GM06990 (cell line): ENCODE results near the gene OAS2.
A peak's percentile ranks its signal among the peaks of the same experiment; 100 is the strongest.

Experiments
- DNase-seq: peaks from one replicate; pipeline ENCODE4 v3.0.0-alpha.2; 2011; ENCODE audit not compliant: insufficient read length; ENCODE audit errors: extremely low read depth
- H3K27me3 ChIP-seq: replicated peaks from 2 replicates; pipeline ENCODE4 v1.6.0; 2011; ENCODE audit warnings: low read length; ENCODE audit not compliant: control insufficient read depth, insufficient read depth
- H3K36me3 ChIP-seq: 2 replicates; pipeline ENCODE4 v1.5.1; 2011; ENCODE audit warnings: low read length; ENCODE audit not compliant: control insufficient read depth, insufficient read depth
- H3K4me3 ChIP-seq: replicated peaks from 2 replicates; pipeline ENCODE4 v1.5.1; 2011; ENCODE audit warnings: low read depth, mild to moderate bottlenecking, control low read depth, low read length
- TF ChIP-seq, protein P1 (sequence below): IDR thresholded peaks from 2 replicates; pipeline ENCODE4 v1.5.1; 2011; ENCODE audit warnings: low read length, control low read depth, mild to moderate bottlenecking, inconsistent platforms; ENCODE audit not compliant: insufficient read depth, poor library complexity, severe bottlenecking

OAS2 gene

DNA sequence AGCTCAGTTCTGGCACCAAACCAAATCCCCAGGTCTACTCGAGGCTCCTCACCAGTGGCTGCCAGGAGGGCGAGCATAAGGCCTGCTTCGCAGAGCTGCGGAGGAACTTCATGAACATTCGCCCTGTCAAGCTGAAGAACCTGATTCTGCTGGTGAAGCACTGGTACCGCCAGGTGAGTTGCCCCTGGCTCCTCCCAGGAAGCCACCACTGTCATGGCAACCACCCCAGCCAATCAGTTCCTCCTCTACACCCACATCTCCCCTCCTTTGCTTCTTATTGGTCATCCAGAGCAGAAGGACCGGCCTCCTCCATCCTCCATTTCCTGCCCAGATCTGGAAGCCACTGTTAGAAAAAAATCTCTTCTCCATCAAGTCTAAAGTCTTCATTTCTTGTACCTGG, 17.2 kb upstream of the OAS2 start:
- Histone ChIP-seq H3K36me3 (peaks cover 18% of the 10 kb centered on the region), H3K27me3 (no peaks in the 10 kb centered on the region), H3K4me3 (no peak overlapping the region)
- peak; percentile 18 for DNase-seq
- TF ChIP-seq, protein P1, sequence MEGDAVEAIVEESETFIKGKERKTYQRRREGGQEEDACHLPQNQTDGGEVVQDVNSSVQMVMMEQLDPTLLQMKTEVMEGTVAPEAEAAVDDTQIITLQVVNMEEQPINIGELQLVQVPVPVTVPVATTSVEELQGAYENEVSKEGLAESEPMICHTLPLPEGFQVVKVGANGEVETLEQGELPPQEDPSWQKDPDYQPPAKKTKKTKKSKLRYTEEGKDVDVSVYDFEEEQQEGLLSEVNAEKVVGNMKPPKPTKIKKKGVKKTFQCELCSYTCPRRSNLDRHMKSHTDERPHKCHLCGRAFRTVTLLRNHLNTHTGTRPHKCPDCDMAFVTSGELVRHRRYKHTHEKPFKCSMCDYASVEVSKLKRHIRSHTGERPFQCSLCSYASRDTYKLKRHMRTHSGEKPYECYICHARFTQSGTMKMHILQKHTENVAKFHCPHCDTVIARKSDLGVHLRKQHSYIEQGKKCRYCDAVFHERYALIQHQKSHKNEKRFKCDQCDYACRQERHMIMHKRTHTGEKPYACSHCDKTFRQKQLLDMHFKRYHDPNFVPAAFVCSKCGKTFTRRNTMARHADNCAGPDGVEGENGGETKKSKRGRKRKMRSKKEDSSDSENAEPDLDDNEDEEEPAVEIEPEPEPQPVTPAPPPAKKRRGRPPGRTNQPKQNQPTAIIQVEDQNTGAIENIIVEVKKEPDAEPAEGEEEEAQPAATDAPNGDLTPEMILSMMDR: no peak

DNA sequence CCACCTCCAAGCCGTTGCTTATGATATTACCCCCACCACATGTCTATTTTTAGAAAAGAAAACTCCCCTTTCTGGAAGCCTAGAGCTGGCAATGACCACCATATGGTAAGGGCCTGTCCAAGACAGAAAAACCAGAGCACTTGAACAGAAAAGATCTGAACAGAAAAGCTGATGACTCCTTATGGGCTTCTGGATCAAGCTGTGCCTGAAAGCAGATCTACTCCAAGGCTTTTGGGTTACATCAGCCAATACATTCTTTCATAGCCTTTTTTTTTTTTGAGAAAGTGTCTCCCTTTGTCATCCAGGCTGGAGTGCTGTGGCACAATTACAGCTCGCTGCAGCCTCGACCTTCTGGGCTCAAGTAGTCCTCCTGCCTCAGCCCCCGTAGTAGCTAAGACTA, 16.8 kb upstream of the OAS2 start:
- TF ChIP-seq, protein P1: no peak
- H3K4me3 ChIP-seq: no peak overlapping the region

DNA sequence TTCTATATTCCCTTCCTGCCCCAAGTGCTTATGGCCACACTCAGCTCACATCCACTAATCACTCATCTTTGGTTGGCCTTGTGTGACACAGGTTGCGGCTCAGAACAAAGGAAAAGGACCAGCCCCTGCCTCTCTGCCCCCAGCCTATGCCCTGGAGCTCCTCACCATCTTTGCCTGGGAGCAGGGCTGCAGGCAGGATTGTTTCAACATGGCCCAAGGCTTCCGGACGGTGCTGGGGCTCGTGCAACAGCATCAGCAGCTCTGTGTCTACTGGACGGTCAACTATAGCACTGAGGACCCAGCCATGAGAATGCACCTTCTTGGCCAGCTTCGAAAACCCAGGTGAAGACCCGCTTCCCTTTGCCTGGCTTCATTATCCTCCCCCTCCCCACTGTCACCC, 15.8 kb upstream of the OAS2 start:
- TF ChIP-seq, protein P1: no peak
- Histone ChIP-seq H3K27me3 (no peaks in the 10 kb centered on the region), H3K4me3 (no peak overlapping the region), H3K36me3 (peaks cover 19% of the 10 kb centered on the region)
- no peak for DNase-seq

More for the DNA sequence above, 16.8 kb upstream of the OAS2 start:
- H3K36me3 ChIP-seq: peaks cover 19% of the 10 kb centered on the region
- DNase-seq: no peak
- H3K27me3 ChIP-seq: no peaks in the 10 kb centered on the region

DNA sequence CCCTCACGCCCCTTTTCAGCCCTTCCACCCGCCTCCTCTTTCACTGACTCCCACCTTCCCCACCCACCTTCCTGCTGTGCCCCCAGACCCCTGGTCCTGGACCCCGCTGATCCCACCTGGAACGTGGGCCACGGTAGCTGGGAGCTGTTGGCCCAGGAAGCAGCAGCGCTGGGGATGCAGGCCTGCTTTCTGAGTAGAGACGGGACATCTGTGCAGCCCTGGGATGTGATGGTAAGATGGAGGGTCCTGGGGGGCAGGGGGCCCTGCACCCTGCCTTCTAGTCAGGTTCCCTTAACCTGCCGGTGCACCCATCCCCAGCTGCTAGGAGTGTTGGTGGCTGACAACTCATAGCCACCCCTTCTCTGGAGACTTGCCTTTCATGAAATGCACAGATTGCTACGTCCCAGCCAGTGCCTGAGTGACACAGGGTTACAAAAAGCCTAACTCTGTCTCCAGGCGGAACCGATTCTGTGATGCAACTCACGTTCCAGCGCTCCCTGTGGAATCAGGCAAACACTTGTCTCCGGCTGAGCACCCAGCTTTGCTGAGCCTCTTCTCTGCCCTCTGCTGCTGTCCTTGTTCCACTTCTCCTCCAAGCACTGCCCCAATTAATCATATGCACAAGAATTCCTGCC, 15.0 kb upstream of the OAS2 start:
- TF ChIP-seq, protein P1: no peak
- H3K27me3 ChIP-seq: no peaks in the 10 kb centered on the region
- H3K4me3 ChIP-seq: no peak overlapping the region
- H3K36me3 ChIP-seq: peaks cover 19% of the 10 kb centered on the region
- no peak for DNase-seq

DNA sequence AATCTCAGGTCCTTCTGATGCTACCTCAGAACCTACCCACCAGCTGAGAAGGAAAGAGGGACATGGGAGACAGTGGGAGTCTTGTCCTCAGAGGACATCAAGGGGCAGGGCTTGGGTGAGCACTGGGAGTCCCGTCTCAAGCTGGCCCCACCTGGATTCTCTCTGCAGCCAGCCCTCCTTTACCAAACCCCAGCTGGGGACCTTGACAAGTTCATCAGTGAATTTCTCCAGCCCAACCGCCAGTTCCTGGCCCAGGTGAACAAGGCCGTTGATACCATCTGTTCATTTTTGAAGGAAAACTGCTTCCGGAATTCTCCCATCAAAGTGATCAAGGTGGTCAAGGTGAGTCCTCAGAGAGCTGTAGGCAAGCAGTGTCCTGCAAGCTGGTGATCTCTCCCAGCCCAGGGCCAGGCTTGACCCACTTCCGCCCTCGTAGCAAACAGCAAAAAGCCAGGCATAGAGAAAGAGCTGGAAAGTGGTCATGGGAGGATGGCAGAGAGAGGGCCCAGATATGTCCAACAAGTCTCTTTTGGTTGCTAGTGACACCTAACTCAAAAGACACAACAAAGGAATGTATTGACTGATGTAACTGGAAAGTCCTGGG, 14.2 kb upstream of the OAS2 start:
- peaks cover 19% of the 10 kb centered on the region for H3K36me3 ChIP-seq
- DNase-seq: no peak
- no peaks in the 10 kb centered on the region for H3K27me3 ChIP-seq
- no peak overlapping the region for H3K4me3 ChIP-seq
- TF ChIP-seq, protein P1: no peak
